ENCODE results near the gene IGSF5.

Gene IGSF5

DNA sequence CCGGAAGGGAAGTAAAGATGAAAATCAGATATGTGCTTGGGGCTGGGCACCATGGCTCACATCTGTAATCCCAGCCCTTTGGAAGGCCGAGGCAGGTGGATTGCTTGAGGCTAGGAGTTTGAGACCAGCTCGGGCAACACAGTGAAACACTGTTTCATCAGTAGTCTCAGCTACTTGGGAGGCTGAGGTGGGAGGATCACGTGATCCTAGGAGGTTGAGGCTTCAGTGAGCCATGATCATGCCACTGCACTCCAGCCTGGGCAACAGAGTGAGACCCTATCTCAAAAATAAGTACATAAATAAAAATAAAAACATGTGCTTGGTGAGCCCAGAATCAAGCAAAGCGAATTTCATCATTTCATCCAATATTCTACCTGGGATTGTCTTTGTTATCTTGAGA lies 98.9 kb downstream of the IGSF5 start:
- DNase-seq (ENCODE audit: low read depth, low spot score), result no peak
- TF ChIP-seq, protein P1, sequence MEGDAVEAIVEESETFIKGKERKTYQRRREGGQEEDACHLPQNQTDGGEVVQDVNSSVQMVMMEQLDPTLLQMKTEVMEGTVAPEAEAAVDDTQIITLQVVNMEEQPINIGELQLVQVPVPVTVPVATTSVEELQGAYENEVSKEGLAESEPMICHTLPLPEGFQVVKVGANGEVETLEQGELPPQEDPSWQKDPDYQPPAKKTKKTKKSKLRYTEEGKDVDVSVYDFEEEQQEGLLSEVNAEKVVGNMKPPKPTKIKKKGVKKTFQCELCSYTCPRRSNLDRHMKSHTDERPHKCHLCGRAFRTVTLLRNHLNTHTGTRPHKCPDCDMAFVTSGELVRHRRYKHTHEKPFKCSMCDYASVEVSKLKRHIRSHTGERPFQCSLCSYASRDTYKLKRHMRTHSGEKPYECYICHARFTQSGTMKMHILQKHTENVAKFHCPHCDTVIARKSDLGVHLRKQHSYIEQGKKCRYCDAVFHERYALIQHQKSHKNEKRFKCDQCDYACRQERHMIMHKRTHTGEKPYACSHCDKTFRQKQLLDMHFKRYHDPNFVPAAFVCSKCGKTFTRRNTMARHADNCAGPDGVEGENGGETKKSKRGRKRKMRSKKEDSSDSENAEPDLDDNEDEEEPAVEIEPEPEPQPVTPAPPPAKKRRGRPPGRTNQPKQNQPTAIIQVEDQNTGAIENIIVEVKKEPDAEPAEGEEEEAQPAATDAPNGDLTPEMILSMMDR (IDR thresholded peaks at IDR 0.05; ENCODE audit: low read depth, low read length), result no peak
- in situ Hi-C loops (cut with HindIII; ENCODE audit: low sequenced_read_pairs), result no loop called here
- no peak overlapping the region for H3K4me3 ChIP-seq (ENCODE audit: low read depth, low read length)

DNA sequence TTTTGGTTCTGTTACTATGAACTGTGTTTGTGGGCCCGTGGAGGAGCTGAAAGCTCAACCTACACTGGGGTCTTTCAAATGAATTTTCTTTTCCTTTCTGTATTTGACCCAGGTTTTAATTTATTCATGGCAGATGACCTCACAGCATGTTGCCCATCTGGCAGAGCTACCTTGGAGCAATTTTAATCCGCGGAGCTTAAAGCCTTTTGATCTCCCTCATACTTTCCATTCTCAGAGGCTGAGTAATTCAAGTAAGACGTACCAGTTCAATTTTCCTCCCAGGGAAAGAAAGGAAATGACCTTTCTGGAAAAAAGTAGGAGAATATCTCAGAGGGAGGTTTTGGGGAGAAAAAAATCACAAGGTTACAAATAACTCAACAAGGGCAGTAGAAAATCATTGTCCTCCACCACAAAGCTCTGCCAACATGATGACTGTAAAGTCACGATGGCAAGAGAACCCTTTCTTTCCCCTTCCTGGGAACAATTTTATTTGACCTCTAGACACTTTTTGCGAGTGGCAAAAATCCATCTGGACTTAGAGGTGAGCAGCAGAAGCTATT lies 100.7 kb downstream of the IGSF5 start:
- peak; percentile 73 for DNase-seq (ENCODE audit: low read depth, low spot score)
- in situ Hi-C loops (cut with HindIII; ENCODE audit: low sequenced_read_pairs), result no loop called here
- H3K4me3 ChIP-seq (ENCODE audit: low read depth, low read length), result no peak overlapping the region
- TF ChIP-seq, protein P1 (IDR thresholded peaks at IDR 0.05; ENCODE audit: low read depth, low read length), result no peak

DNA sequence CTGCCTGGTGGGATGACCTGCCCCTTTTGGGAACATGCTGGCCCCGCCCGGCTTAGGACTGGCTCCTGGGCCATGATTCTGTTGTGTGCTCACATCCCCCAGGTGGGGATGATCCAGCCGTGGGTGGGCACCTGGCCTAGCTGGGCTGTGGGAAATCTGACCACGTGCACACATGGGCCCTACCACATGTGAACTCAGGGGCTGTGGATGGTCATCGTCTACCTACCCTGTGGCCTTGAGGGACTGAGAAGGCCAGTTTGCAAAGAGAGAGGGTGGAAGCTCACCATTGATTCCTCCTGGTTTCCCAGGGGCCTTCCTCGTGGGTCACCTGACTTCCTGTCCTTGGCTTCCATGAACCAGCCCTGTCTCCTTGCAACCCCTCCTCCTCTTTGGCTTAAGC lies 102.9 kb downstream of the IGSF5 start:
- TF ChIP-seq, protein P1 (IDR thresholded peaks at IDR 0.05; ENCODE audit: low read depth, low read length), result no peak
- no peak for DNase-seq (ENCODE audit: low read depth, low spot score)
- in situ Hi-C loops (cut with HindIII; ENCODE audit: low sequenced_read_pairs), result no loop called here
- no peak overlapping the region for H3K4me3 ChIP-seq (ENCODE audit: low read depth, low read length)

DNA sequence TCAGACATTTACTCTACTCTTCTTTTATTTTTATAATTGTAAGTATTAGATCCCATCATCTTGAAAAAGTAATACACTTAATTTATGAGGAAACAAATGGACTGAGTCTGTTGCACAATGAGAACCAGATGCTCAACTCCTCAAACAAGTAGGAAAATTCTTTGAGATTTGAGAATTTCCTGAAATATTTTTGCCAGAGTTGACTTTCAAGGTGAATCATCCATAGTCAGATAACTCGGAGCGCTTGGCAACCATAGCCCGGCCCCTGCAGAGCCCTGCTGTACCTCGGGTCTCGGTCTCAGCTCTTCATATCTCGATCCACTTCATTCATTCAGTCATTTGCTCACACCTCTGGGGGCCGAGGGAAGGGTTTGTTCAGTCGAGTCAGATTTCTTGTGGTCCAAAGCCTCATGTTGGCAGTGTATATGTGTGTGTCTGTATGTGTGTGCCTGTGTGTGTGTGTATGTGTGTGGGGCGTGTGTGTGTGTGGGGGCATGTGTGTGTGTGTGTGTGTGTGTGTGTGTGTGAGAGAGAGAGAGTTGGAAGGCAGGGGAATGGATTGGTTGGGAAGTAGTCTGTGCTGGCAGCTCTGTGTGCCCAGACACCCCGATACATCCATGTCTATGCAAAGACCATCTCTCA lies 104.2 kb downstream of the IGSF5 start:
- peak; percentile 56 for DNase-seq (ENCODE audit: low read depth, low spot score)
- H3K4me3 ChIP-seq (ENCODE audit: low read depth, low read length), result no peak overlapping the region
- in situ Hi-C loops (cut with HindIII; ENCODE audit: low sequenced_read_pairs), result no loop called here
- TF ChIP-seq, protein P1 (IDR thresholded peaks at IDR 0.05; ENCODE audit: low read depth, low read length), result no peak

DNA sequence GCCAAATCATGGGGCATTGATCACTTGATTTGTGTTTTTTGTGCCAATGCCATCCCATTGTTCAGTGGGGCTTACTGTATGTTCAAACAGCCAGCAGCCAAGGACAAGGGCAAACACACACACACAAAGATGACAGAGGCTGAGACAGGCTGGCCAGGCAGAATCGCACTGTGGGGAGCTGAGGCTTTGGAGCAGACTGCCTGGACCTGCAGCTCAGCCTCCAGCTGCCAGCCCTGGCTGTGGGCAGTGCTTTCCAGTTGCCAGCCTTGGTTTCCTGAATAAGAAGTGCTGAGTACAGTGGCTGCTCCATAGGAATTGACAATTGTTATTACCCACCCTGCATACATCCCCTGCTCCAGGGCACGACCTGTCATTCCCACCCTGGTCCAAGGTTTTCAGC lies 105.3 kb downstream of the IGSF5 start:
- in situ Hi-C loops (cut with HindIII; ENCODE audit: low sequenced_read_pairs), result no loop called here
- H3K4me3 ChIP-seq (ENCODE audit: low read depth, low read length), result no peak overlapping the region
- no peak for DNase-seq (ENCODE audit: low read depth, low spot score)
- TF ChIP-seq, protein P1 (IDR thresholded peaks at IDR 0.05; ENCODE audit: low read depth, low read length), result no peak

DNA sequence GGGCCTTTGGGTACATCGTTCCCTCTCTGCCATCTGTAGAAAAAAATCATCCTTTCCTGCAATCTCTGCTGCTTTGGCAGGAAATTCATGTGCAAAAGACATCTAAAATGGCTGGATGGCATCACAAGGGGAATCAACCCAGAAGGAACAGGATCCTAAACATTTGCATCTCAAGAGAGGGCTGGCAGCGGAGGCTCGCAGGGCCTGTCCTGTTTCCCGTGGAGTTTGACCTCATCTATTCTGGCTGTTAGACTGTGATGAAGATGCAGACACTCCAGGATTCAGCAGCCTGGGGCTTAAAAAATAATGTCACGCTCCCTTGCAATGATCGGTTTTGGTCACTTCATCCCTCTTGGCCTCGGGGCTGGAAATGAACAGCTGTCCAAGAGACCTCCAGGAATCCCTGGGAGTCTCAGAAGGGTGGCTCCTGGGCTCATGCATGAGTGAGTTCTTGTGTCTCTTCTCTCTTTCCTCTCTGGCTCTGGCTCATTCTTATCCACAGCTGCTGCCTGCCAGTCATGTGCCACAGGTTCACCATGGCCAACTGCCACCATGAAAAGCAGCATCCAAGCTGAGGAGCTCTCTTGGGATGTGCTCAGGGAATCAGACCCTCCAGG lies 106.1 kb downstream of the IGSF5 start:
- in situ Hi-C loops (cut with HindIII; ENCODE audit: low sequenced_read_pairs), result no loop called here
- TF ChIP-seq, protein P1 (IDR thresholded peaks at IDR 0.05; ENCODE audit: low read depth, low read length), result no peak
- no peak overlapping the region for H3K4me3 ChIP-seq (ENCODE audit: low read depth, low read length)
- DNase-seq (ENCODE audit: low read depth, low spot score), result no peak
